Vagina (tissue), 2 donors: ENCODE results near the gene TRIM10. TPM values are rescaled to one million over a fixed set of nuclear protein-coding genes. Genes with fewer than 3 reads are reported as not detected.

Experiments
- DNase-seq, 2 donors: peaks; one replicate each; pipeline ENCODE4 v3.0.0-alpha.2; 2017; ENCODE audit errors: extremely low spot score in 2 of 2
- H3K27ac ChIP-seq: fragments of 200-600 bp; sonication (generic); one replicate; pipeline ENCODE4 v1.5.1; 2019
- H3K27me3 ChIP-seq: fragments of 200-600 bp; sonication (generic); one replicate; pipeline ENCODE4 v1.5.1; 2019
- H3K36me3 ChIP-seq, 2 donors: fragments of 200-600 bp; sonication (generic); one replicate each; pipeline ENCODE4 v1.5.1; 2017 to 2019
- H3K4me1 ChIP-seq: fragments of 200-600 bp; sonication (generic); one replicate; pipeline ENCODE4 v1.5.1; 2019
- H3K4me3 ChIP-seq, 2 donors: fragments of 200-600 bp; sonication (generic); 1 replicate in 1 of 2; 2 replicates in 1 of 2; pipeline ENCODE4 v1.5.1; 2016 to 2019
- H3K9me3 ChIP-seq: fragments of 200-600 bp; sonication (generic); one replicate; pipeline ENCODE4 v1.5.1; 2019
- POLR2A ChIP-seq, 2 donors: fragments of 450-650 bp; IDR thresholded peaks; one replicate each; pipeline ENCODE4 v1.6.1; 2017; ENCODE audit warnings: antibody characterized with exemption in 2 of 2, mild to moderate bottlenecking in 2 of 2, moderate library complexity in 2 of 2
- POLR2AphosphoS5 ChIP-seq, 2 donors: sonication (generic); formaldehyde crosslinking; IDR thresholded peaks; one replicate each; pipeline ENCODE4 v1.9.0; 2017; ENCODE audit warnings: antibody characterized with exemption in 2 of 2, mild to moderate bottlenecking in 2 of 2, low read depth in 1 of 2; ENCODE audit not compliant: insufficient read depth in 1 of 2
- intact Hi-C: fragments of 100-400 bp; cut with DNase I; formaldehyde crosslinking; loops from one replicate; pipeline ENCODE4 v1.15.1; 2023
- total RNA-seq: library from RNA; depleted of rRNA; stranded (reverse); fragments of >200 nt; gene quantifications from one replicate; pipeline ENCODE4 v1.2.3, GENCODE V29; 2016
- TF ChIP-seq, protein P1 (sequence below), 3 experiments: fragments of 450-650 bp in 2 of 3; fragments of 200-600 bp in 1 of 3; sonication (generic) in 1 of 3; IDR thresholded peaks; one replicate each; pipeline ENCODE4 v1.5.1; 2017 to 2019; ENCODE audit warnings: antibody characterized with exemption in 3 of 3, mild to moderate bottlenecking in 2 of 3, moderate library complexity in 2 of 3

Gene TRIM10
- total RNA-seq, 1 donor from 2014 or later, result not detected

DNA sequence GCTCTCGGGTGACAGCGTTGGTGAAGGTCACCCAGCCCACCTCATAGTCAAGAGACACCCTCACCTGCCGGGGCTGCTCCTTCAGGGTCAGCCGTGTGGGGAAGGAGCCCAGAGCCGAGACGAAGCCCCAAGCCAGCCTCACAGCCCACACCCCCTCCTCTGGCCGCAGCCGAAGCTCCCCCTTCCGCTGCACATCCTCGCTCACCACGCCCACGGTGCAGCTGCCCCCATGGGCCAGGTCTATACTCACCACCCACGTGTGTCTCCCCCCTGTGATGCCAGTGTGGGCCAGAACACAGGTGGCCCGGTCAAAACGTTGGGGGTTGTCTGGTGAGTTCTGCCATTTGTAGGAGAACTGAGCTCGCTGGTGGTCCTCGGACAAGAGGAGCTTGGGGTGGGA, 7.0 kb downstream of the TRIM10 start:
- TF ChIP-seq, protein P1, sequence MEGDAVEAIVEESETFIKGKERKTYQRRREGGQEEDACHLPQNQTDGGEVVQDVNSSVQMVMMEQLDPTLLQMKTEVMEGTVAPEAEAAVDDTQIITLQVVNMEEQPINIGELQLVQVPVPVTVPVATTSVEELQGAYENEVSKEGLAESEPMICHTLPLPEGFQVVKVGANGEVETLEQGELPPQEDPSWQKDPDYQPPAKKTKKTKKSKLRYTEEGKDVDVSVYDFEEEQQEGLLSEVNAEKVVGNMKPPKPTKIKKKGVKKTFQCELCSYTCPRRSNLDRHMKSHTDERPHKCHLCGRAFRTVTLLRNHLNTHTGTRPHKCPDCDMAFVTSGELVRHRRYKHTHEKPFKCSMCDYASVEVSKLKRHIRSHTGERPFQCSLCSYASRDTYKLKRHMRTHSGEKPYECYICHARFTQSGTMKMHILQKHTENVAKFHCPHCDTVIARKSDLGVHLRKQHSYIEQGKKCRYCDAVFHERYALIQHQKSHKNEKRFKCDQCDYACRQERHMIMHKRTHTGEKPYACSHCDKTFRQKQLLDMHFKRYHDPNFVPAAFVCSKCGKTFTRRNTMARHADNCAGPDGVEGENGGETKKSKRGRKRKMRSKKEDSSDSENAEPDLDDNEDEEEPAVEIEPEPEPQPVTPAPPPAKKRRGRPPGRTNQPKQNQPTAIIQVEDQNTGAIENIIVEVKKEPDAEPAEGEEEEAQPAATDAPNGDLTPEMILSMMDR (IDR thresholded peaks at IDR 0.05), result no peak
- TF ChIP-seq POLR2A (IDR thresholded peaks at IDR 0.05) (no peak), POLR2AphosphoS5 (IDR thresholded peaks at IDR 0.05; ENCODE audit: insufficient read depth in 1 of 2, low read depth in 1 of 2) (no peak)
- H3K9me3 ChIP-seq, result no peaks in the 10 kb centered on the region
- DNase-seq, result peak in 1 of 2 donors; percentile 54
- no peaks in the 10 kb centered on the region for H3K27me3 ChIP-seq
- H3K4me3 ChIP-seq, result no peak overlapping the region
- intact Hi-C loops, result no loop called here
- H3K4me1 ChIP-seq, result peaks cover 7% of the 10 kb centered on the region
- H3K27ac ChIP-seq, result no peak overlapping the region
- no peaks in the 10 kb centered on the region for H3K36me3 ChIP-seq

DNA sequence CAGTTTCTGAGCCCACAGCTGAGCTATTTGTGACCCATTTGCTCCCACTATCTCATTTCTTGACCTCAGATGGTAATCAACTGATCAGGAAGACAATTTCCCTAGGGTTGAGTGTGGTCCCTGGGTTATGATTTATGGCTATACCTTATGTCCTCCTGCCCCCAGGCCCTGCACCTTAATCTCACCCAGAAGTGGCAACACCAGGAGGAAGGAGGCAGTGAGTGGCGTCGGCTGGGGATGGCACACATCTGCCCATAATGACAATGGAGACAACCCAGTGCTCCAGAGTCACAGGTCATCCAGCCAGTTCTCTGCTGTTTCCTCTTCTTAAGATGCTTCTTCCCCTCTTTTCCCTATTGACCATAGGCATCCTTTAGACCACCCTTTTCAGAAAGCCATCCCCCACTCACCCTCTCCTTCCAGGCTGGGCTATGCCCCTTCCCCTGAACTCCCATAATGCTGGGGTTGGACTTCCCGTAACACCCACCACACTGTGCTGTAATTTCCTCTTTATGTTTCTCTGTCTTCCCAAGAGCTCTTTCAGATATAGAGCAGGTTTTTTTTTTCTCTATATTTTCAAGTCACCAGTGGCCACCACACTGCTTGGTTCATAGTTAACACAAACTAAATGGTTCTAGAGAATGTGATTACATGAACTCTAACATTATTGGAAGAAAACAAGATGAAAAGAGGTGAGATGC, 8.0 kb downstream of the TRIM10 start:
- Histone ChIP-seq H3K4me3 (no peak overlapping the region), H3K36me3 (no peaks in the 10 kb centered on the region), H3K27ac (no peak overlapping the region), H3K4me1 (peaks cover 7% of the 10 kb centered on the region), H3K9me3 (no peaks in the 10 kb centered on the region), H3K27me3 (no peaks in the 10 kb centered on the region)
- intact Hi-C loops, result no loop called here
- peak in 1 of 2 donors; percentile 60 for DNase-seq
- TF ChIP-seq POLR2AphosphoS5 (IDR thresholded peaks at IDR 0.05; ENCODE audit: insufficient read depth in 1 of 2, low read depth in 1 of 2) (no peak), POLR2A (IDR thresholded peaks at IDR 0.05) (no peak)
- TF ChIP-seq, protein P1 (IDR thresholded peaks at IDR 0.05), result no peak

DNA sequence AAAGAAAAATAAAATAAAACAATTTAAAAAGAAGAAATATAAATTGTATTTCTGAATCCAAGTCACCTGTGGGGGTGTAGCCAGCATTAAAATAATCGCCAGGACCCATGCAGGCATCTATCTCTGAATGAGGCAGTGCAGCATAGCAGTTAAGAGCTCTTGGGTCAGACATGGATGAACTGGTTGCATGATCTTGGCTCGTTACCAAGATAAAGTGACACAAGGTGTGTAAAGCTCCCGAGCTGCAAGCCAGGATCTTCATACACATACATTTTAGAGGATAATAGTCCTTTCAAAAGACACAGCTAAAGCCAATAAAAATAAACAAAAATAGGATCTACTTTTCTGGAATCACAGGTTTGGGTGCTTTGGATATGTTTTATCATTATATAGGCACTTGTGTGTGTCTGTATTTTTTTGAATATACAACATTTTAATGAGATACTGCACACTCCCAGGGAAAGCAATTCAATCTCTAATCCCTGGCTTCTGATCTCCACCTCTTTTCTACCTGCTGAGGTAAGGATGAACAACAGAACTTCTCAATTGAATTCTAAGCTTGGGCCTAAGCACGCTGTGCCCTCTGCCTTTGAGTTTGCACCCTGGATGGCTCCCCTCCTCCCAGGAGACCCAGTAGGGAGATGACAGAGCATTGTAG, 8.9 kb downstream of the TRIM10 start:
- H3K9me3 ChIP-seq, result no peaks in the 10 kb centered on the region
- no peak overlapping the region for H3K27ac ChIP-seq
- no peak overlapping the region for H3K4me3 ChIP-seq
- TF ChIP-seq POLR2A (IDR thresholded peaks at IDR 0.05) (no peak), POLR2AphosphoS5 (IDR thresholded peaks at IDR 0.05; ENCODE audit: insufficient read depth in 1 of 2, low read depth in 1 of 2) (no peak)
- TF ChIP-seq, protein P1 (IDR thresholded peaks at IDR 0.05), result no peak
- no peaks in the 10 kb centered on the region for H3K27me3 ChIP-seq
- intact Hi-C loops, result no loop called here
- H3K4me1 ChIP-seq, result peaks cover 7% of the 10 kb centered on the region
- peak in 1 of 2 donors; percentile 25 for DNase-seq
- H3K36me3 ChIP-seq, result no peaks in the 10 kb centered on the region

DNA sequence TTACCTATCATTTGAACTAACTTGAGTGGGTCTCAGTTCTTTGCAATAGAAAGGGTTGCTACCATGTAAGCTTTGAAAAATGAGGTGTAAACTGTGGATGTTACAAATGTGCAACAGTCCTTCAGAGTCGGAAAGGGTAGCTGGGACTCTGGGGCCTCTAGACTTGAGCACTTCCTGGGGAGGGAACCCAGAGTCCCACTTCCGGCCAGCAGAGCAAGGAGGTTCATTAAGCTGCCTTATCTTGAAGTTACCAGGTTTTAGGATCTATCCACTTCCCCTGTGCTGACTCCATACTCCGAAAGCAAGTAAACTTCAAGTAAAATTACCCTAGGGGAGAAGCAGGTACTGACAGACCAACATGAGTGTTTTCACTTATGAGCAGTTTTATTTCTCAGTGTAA, 9.4 kb downstream of the TRIM10 start:
- TF ChIP-seq POLR2A (IDR thresholded peaks at IDR 0.05), result no peak
- no peak for TF ChIP-seq POLR2AphosphoS5 (IDR thresholded peaks at IDR 0.05; ENCODE audit: insufficient read depth in 1 of 2, low read depth in 1 of 2)
- Histone ChIP-seq H3K4me3 (no peak overlapping the region), H3K36me3 (no peaks in the 10 kb centered on the region), H3K4me1 (peaks cover 7% of the 10 kb centered on the region), H3K9me3 (no peaks in the 10 kb centered on the region), H3K27me3 (no peaks in the 10 kb centered on the region), H3K27ac (no peak overlapping the region)
- peak in 1 of 2 donors; percentile 25 for DNase-seq
- intact Hi-C loops, result no loop called here

DNA sequence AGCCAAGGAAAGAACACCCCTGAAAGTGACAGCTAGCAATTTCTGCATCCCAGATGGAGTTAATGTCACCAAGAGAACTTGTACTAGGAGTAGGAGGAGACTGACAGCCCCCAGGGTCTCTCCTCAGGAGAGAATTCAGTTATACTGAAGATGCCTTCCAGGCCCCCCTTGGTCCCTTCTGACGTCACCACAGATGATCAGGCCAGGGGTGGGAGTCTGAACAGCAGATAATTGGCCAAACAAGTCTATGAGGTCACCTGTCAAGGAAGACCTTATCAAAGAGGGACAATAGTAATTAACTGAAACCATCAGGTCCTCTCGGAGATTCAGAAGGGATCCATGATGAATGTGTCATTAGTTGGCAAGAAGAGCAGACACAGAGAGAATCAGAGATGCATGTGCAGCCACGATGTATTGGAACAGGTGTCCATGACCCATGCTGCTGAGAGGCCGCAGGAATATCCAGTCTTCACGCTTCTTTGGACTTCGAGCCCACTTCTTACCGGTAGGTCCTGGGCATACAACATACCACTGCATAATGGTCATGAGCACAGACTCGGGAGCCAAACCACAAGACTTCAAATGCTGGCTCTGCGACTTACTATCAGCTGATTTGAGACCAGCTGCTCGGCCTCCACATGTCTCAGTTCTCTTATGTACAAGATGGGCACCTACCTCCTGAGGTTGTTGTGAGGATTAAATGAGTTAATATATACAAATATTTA, 10.2 kb downstream of the TRIM10 start:
- H3K36me3 ChIP-seq, result no peaks in the 10 kb centered on the region
- peak in 1 of 2 donors; percentile 83 for DNase-seq
- no peak for TF ChIP-seq POLR2A (IDR thresholded peaks at IDR 0.05)
- TF ChIP-seq, protein P1 (IDR thresholded peaks at IDR 0.05), result no peak
- TF ChIP-seq POLR2AphosphoS5 (IDR thresholded peaks at IDR 0.05; ENCODE audit: insufficient read depth in 1 of 2, low read depth in 1 of 2), result no peak

More for the DNA sequence above, 10.2 kb downstream of the TRIM10 start:
- Histone ChIP-seq H3K9me3 (no peaks in the 10 kb centered on the region), H3K4me3 (no peak overlapping the region), H3K27ac (no peak overlapping the region), H3K27me3 (no peaks in the 10 kb centered on the region), H3K4me1 (peaks cover 7% of the 10 kb centered on the region)
- intact Hi-C loops, result no loop called here
